Measurements from ENCODE around the gene CP. TPM values are rescaled to one million over a fixed set of nuclear protein-coding genes. Genes with fewer than 3 reads are reported as not detected.
A peak's percentile ranks its signal among the peaks of the same experiment; 100 is the strongest.

CP gene
- total RNA-seq, 4 donors from 2014 or later, result 0.85 to 10.6 (median 5.4) TPM

GRCh38 chr3:149152420-149152819 lies 69.2 kb downstream of the CP start:
- in situ Hi-C loops (cut with MboI; ENCODE audit: low sequenced_read_pairs in 4 of 4) (no loop called here), intact Hi-C loops (cut with DNase I; ENCODE audit: low total_unique reads) (no loop called here)
- peak overlapping the region in 3 of 4 donors; percentile 4 to 55 (median 52) for H3K27ac ChIP-seq
- no peaks in the 10 kb centered on the region for H3K27me3 ChIP-seq
- TF ChIP-seq POLR2A (IDR thresholded peaks at IDR 0.05) (no peak), CTCF (IDR thresholded peaks at IDR 0.05 in 4 of 5, conservative IDR thresholded peaks at IDR 0.05 in 1 of 5) (no peak)
- ATAC-seq, result peak; percentile 51 to 61
- H3K4me3 ChIP-seq, result no peak overlapping the region
- peaks cover 6 to 12% of the 10 kb centered on the region in 2 donors for H3K4me1 ChIP-seq
- no peaks in the 10 kb centered on the region for H3K9me3 ChIP-seq
- no peak for DNase-seq
- peaks cover 0 to 9% of the 10 kb centered on the region in 2 donors for H3K36me3 ChIP-seq

GRCh38 chr3:149151843-149152242 lies 69.8 kb downstream of the CP start:
- ATAC-seq (peak; percentile 83 to 94), DNase-seq (peak in 1 of 2 donors; percentile 30)
- no peaks in the 10 kb centered on the region for H3K27me3 ChIP-seq
- H3K36me3 ChIP-seq, result peaks cover 0 to 9% of the 10 kb centered on the region in 2 donors
- no peak for TF ChIP-seq CTCF (IDR thresholded peaks at IDR 0.05 in 4 of 5, conservative IDR thresholded peaks at IDR 0.05 in 1 of 5)
- no peak for TF ChIP-seq POLR2A (IDR thresholded peaks at IDR 0.05)
- no peak overlapping the region for H3K4me3 ChIP-seq
- peak overlapping the region; percentile 4 to 55 (median 32) for H3K27ac ChIP-seq
- in situ Hi-C loops (cut with MboI; ENCODE audit: low sequenced_read_pairs in 4 of 4), result no loop called here
- intact Hi-C loops (cut with DNase I; ENCODE audit: low total_unique reads), result no loop called here
- H3K4me1 ChIP-seq, result peaks cover 6 to 12% of the 10 kb centered on the region in 2 donors
- H3K9me3 ChIP-seq, result no peaks in the 10 kb centered on the region

GRCh38 chr3:149150436-149150835 lies 71.2 kb downstream of the CP start:
- H3K27ac ChIP-seq, result no peak overlapping the region
- ATAC-seq (no peak), DNase-seq (no peak)
- in situ Hi-C loops (cut with MboI; ENCODE audit: low sequenced_read_pairs in 4 of 4) (no loop called here), intact Hi-C loops (cut with DNase I; ENCODE audit: low total_unique reads) (no loop called here)
- H3K27me3 ChIP-seq, result no peaks in the 10 kb centered on the region
- H3K4me1 ChIP-seq, result peaks cover 6 to 12% of the 10 kb centered on the region in 2 donors
- no peaks in the 10 kb centered on the region for H3K9me3 ChIP-seq
- no peak overlapping the region for H3K4me3 ChIP-seq
- H3K36me3 ChIP-seq, result peaks cover 0 to 9% of the 10 kb centered on the region in 2 donors
- no peak for TF ChIP-seq POLR2A (IDR thresholded peaks at IDR 0.05)
- TF ChIP-seq CTCF (IDR thresholded peaks at IDR 0.05 in 4 of 5, conservative IDR thresholded peaks at IDR 0.05 in 1 of 5), result no peak

DNA sequence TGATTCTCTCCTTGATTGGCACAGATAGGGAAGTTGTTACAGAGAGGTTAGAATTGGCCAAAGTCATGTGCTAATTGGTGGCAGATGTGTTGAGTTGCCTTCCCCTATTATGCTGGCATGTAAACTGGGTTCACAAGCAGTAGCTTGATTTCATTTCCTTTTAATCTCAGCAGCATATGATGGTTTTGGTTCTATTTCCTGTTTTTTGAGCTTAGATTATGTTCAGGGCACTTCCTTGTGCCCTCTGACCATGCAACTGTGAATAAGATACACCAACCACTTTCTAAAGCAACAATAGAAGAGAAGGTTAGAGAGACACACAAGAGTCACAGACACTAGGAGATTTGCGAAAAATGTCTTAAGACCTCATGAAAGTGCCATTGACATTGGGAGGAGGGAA lies 75.7 kb downstream of the CP start:
- DNase-seq (no peak), ATAC-seq (peak in 1 of 2 donors; percentile 62)
- Histone ChIP-seq H3K9me3 (no peaks in the 10 kb centered on the region), H3K27ac (no peak overlapping the region), H3K4me1 (no peaks in the 10 kb centered on the region), H3K4me3 (no peak overlapping the region), H3K36me3 (peaks cover 0 to 6% of the 10 kb centered on the region in 2 donors), H3K27me3 (no peaks in the 10 kb centered on the region)
- intact Hi-C loops (cut with DNase I; ENCODE audit: low total_unique reads), result no loop called here
- TF ChIP-seq CTCF (IDR thresholded peaks at IDR 0.05 in 4 of 5, conservative IDR thresholded peaks at IDR 0.05 in 1 of 5) (no peak), POLR2A (IDR thresholded peaks at IDR 0.05) (no peak)
- in situ Hi-C loops (cut with MboI; ENCODE audit: low sequenced_read_pairs in 4 of 4), result no loop called here

DNA sequence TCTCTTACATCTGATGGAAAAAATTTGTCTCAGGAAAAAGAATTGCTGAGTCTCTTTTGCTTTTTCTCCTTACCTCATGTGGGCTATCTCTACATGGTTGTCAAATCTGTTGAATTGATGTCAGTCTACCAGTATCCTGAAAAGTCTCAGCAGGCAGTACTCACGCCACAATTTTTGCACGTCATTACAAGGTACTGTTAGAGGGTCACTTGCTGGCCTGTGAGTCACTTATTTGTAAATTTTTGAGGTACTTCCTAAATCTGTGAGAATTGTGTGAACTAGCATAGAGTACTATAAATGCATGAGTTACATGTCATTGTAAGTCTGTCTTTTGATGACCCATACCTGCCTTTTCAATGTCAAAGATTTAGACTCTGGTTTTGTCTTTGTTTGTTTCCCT lies 76.3 kb downstream of the CP start:
- TF ChIP-seq CTCF (IDR thresholded peaks at IDR 0.05 in 4 of 5, conservative IDR thresholded peaks at IDR 0.05 in 1 of 5) (no peak), POLR2A (IDR thresholded peaks at IDR 0.05) (no peak)
- ATAC-seq (no peak), DNase-seq (no peak)
- H3K27ac ChIP-seq, result no peak overlapping the region
- H3K9me3 ChIP-seq, result no peaks in the 10 kb centered on the region
- no peaks in the 10 kb centered on the region for H3K27me3 ChIP-seq
- in situ Hi-C loops (cut with MboI; ENCODE audit: low sequenced_read_pairs in 4 of 4) (no loop called here), intact Hi-C loops (cut with DNase I; ENCODE audit: low total_unique reads) (no loop called here)
- H3K36me3 ChIP-seq, result peaks cover 0 to 6% of the 10 kb centered on the region in 2 donors
- no peak overlapping the region for H3K4me3 ChIP-seq
- no peaks in the 10 kb centered on the region for H3K4me1 ChIP-seq
